ENCODE results near the gene HCN2.

DNA sequence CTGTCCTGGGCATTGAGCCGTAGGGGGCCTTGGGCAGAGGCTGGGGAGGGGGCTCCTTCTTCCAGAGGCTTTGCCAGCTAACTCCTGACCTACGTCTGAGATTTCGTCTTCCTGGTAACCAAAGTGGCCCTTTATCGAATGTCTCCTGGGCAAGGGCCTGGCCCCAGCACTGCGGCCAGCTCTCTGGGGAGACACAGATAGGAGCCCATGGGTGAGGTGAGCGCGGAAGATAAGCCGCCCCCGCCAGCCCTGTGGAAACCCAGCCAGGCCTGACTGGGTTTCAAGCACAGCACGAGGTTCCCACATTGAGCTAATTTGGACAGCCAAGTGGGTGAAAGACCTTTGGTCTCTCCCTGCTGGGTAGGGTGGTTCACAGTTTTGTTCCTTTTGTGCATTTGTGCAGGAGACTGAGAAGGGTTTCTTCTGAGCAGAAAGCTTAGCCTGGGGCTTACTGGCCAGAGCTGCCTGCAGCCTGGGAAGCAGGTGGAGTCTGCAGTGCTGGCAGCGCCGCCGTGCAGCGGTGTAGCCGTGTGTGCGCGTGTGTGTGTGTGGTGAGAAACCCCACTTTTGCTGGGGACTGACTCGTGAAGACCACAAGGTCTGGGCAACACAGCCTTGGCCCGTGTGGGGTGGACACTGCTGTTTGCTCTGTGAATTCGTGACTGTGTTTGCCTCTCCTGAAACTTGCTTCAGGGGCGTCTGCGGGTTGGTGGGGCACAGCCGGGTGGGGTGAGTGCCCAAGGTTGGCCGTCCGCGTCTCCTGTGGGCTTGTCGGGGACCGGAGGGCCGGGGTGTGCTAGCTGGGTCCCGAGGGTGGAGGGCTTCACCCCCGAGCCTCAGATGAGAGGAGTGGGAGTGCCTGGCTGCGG lies 14.8 kb upstream of the HCN2 start:
- TF ChIP-seq SMAD4 (CRISPR knock-in tag; IDR thresholded peaks at IDR 0.05) = no peak
- TF ChIP-seq CREM (CRISPR knock-in tag; IDR thresholded peaks at IDR 0.05) = no peak
- no peak for TF ChIP-seq NFE2L1 (CRISPR knock-in tag; IDR thresholded peaks at IDR 0.05)
- TF ChIP-seq, protein P1, sequence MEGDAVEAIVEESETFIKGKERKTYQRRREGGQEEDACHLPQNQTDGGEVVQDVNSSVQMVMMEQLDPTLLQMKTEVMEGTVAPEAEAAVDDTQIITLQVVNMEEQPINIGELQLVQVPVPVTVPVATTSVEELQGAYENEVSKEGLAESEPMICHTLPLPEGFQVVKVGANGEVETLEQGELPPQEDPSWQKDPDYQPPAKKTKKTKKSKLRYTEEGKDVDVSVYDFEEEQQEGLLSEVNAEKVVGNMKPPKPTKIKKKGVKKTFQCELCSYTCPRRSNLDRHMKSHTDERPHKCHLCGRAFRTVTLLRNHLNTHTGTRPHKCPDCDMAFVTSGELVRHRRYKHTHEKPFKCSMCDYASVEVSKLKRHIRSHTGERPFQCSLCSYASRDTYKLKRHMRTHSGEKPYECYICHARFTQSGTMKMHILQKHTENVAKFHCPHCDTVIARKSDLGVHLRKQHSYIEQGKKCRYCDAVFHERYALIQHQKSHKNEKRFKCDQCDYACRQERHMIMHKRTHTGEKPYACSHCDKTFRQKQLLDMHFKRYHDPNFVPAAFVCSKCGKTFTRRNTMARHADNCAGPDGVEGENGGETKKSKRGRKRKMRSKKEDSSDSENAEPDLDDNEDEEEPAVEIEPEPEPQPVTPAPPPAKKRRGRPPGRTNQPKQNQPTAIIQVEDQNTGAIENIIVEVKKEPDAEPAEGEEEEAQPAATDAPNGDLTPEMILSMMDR (IDR thresholded peaks at IDR 0.05) = no peak
- no peak for TF ChIP-seq ATF3 (CRISPR knock-in tag; conservative IDR thresholded peaks at IDR 0.05)
- TF ChIP-seq, protein P2, sequence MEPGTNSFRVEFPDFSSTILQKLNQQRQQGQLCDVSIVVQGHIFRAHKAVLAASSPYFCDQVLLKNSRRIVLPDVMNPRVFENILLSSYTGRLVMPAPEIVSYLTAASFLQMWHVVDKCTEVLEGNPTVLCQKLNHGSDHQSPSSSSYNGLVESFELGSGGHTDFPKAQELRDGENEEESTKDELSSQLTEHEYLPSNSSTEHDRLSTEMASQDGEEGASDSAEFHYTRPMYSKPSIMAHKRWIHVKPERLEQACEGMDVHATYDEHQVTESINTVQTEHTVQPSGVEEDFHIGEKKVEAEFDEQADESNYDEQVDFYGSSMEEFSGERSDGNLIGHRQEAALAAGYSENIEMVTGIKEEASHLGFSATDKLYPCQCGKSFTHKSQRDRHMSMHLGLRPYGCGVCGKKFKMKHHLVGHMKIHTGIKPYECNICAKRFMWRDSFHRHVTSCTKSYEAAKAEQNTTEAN (CRISPR knock-in tag; IDR thresholded peaks at IDR 0.05) = no peak
- no peak for TF ChIP-seq MLX (CRISPR knock-in tag; IDR thresholded peaks at IDR 0.05)
- TF ChIP-seq CBFB (CRISPR knock-in tag; IDR thresholded peaks at IDR 0.05; ENCODE audit: low read depth) = no peak

Data from WTC11 (cell line).